ENCODE data around the gene SMIM14.
"Not testable (repeated sequence)": the region's sequence is repeated elsewhere in the genome, so short reads cannot be mapped to it uniquely, and the experiment has no call there.

DNA sequence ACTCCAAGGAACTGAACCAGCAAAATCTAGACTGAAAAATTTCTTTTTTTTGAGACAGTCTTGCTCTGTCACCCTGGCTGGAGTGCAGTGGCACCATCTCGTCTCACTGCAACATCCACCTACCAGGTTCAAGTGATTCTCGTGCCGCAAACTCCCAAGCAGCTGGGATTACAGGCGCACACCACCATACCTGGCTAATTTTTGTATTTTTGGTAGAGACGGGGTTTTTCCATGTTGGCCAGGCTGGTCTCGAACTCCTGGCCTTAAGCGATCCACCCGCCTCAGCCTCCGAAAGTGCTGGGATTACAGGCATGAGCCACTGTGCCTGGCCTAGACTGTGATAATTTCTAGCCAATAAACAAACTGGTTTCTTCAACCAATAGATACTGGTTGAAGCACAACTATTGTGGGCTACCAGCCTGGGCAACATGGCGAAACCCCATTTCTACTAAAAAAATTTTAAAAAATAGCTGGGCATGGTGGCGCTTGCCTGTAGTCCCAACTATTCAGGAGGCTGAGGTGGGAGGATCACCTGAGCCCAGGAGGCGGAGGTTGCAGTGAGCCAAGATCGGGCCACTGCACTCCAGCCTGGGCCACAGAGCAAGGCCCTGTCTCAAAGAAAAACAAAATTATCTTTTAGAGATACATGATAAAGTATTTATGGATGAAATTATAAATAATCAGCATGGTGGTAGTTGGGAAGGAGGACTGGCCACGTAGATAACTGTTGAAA is 122.8 kb downstream of the SMIM14 start:
- TF ChIP-seq, protein P1, sequence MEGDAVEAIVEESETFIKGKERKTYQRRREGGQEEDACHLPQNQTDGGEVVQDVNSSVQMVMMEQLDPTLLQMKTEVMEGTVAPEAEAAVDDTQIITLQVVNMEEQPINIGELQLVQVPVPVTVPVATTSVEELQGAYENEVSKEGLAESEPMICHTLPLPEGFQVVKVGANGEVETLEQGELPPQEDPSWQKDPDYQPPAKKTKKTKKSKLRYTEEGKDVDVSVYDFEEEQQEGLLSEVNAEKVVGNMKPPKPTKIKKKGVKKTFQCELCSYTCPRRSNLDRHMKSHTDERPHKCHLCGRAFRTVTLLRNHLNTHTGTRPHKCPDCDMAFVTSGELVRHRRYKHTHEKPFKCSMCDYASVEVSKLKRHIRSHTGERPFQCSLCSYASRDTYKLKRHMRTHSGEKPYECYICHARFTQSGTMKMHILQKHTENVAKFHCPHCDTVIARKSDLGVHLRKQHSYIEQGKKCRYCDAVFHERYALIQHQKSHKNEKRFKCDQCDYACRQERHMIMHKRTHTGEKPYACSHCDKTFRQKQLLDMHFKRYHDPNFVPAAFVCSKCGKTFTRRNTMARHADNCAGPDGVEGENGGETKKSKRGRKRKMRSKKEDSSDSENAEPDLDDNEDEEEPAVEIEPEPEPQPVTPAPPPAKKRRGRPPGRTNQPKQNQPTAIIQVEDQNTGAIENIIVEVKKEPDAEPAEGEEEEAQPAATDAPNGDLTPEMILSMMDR (IDR thresholded peaks at IDR 0.05 in 2 of 3, conservative IDR thresholded peaks at IDR 0.05 in 1 of 3; ENCODE audit: insufficient read depth in 2 of 3, low read depth in 1 of 3, low read length in 3 of 3) = not testable (repeated sequence)
- not testable (repeated sequence) for TF ChIP-seq L3MBTL2 (IDR thresholded peaks at IDR 0.05); JUN (IDR thresholded peaks at IDR 0.05; ENCODE audit: borderline replicate concordance, low read depth, low read length); JUN (CRISPR knock-in tag; IDR thresholded peaks at IDR 0.05; ENCODE audit: borderline replicate concordance)

Measured in K562 (cell line).